Gastrocnemius medialis (tissue), 4 donors: ENCODE results near the gene EEF1AKMT2. TPM values are rescaled to one million over a fixed set of nuclear protein-coding genes. Genes with fewer than 3 reads are reported as not detected.
"Not testable (repeated sequence)": the region's sequence is repeated elsewhere in the genome, so short reads cannot be mapped to it uniquely, and the experiment has no call there.

Source experiments
- ATAC-seq, 2 donors: fragments of 150-250 bp; one replicate each; pipeline ENCODE4 v1.9.1; 2016
- DNase-seq, 2 donors: peaks; one replicate each; pipeline ENCODE4 v3.0.0-alpha.2; 2019
- H3K27ac ChIP-seq, 4 donors: fragments of 200-600 bp; sonication (generic); 1 replicate in 1 of 4; 2 replicates in 3 of 4; pipeline ENCODE4 v1.5.1; 2016 to 2018; ENCODE audit warnings: mild to moderate bottlenecking in 2 of 4, moderate library complexity in 1 of 4
- H3K27me3 ChIP-seq, 3 donors: fragments of 200-600 bp; sonication (generic) in 2 of 3; 1 replicate in 1 of 3; 2 replicates in 2 of 3; pipeline versions ENCODE4 v1.5.1 to v1.6.0; 2016 to 2019; ENCODE audit warnings: mild to moderate bottlenecking in 1 of 3, moderate library complexity in 1 of 3
- H3K36me3 ChIP-seq, 2 donors: fragments of 200-600 bp; sonication (generic) in 1 of 2; one replicate each; pipeline ENCODE4 v1.5.1; 2017 to 2018
- H3K4me1 ChIP-seq, 2 donors: fragments of 200-600 bp; sonication (generic) in 1 of 2; one replicate each; pipeline ENCODE4 v1.5.1; 2016 to 2017; ENCODE audit warnings: mild to moderate bottlenecking in 2 of 2
- H3K4me3 ChIP-seq, 4 donors: fragments of 200-600 bp; sonication (generic) in 3 of 4; 1 replicate in 1 of 4; 2 replicates in 3 of 4; pipeline ENCODE4 v1.5.1; 2016 to 2019; ENCODE audit warnings: mild to moderate bottlenecking in 2 of 4
- H3K9me3 ChIP-seq, 3 donors: fragments of 200-600 bp; sonication (generic) in 2 of 3; 1 replicate in 1 of 3; 2 replicates in 2 of 3; pipeline ENCODE4 v1.5.1; 2016 to 2019
- CTCF ChIP-seq, 5 experiments: fragments of 450-650 bp in 3 of 5; fragments of 200-600 bp in 2 of 5; sonication (generic) in 2 of 5; IDR thresholded peaks in 4 of 5; conservative IDR thresholded peaks in 1 of 5; 1 replicate in 4 of 5; 2 replicates in 1 of 5; pipeline ENCODE4 v1.5.1; 2016 to 2019; ENCODE audit warnings: antibody characterized with exemption in 5 of 5, mild to moderate bottlenecking in 3 of 5, moderate library complexity in 3 of 5
- POLR2A ChIP-seq, 2 donors: fragments of 450-650 bp; IDR thresholded peaks; one replicate each; pipeline ENCODE4 v1.6.1; 2017; ENCODE audit warnings: antibody characterized with exemption in 2 of 2, mild to moderate bottlenecking in 2 of 2, moderate library complexity in 2 of 2
- in situ Hi-C, 4 donors: fragments of 200-750 bp; cut with MboI; loops; one replicate each; pipeline versions ENCODE4 v1.15.0 to v1.8.0; 2017; ENCODE audit warnings: low sequenced_read_pairs in 4 of 4
- intact Hi-C: fragments of 100-400 bp; cut with DNase I; formaldehyde crosslinking; loops from one replicate; pipeline ENCODE4 v1.15.1; 2023; ENCODE audit warnings: low total_unique reads
- total RNA-seq, 4 donors: library from RNA; depleted of rRNA; stranded (reverse); fragments of >200 nt; gene quantifications; one replicate each; pipeline versions ENCODE4 v1.1.0 to v1.2.3, GENCODE V29; 2016

EEF1AKMT2 gene
- total RNA-seq, 4 donors from 2014 or later: 7.9 to 13.5 (median 9.6) TPM

GRCh38 chr10:124798781-124799180 lies 7.1 kb upstream of the EEF1AKMT2 start:
- no peak for TF ChIP-seq CTCF (IDR thresholded peaks at IDR 0.05 in 4 of 5, conservative IDR thresholded peaks at IDR 0.05 in 1 of 5)
- no peak for TF ChIP-seq POLR2A (IDR thresholded peaks at IDR 0.05)
- Histone ChIP-seq H3K4me1 (peaks cover 23 to 37% of the 10 kb centered on the region in 2 donors), H3K4me3 (no peak overlapping the region), H3K9me3 (no peaks in the 10 kb centered on the region), H3K36me3 (no peaks in the 10 kb centered on the region), H3K27ac (no peak overlapping the region), H3K27me3 (no peaks in the 10 kb centered on the region)
- intact Hi-C loops (no loop called here), in situ Hi-C loops (loop anchor here in 1 of 4 donors (10.0 kb wide), 1 partner anchor 116 kb away; no protein-coding TSS in a partner anchor)
- no peak for ATAC-seq
- no peak for DNase-seq

GRCh38 chr10:124798364-124798763 lies 6.7 kb upstream of the EEF1AKMT2 start:
- intact Hi-C loops: no loop called here

GRCh38 chr10:124792998-124793352 lies 1.3 kb upstream of the EEF1AKMT2 start:
- H3K4me3 ChIP-seq: peak overlapping the region in 1 of 4 donors; percentile 96
- in situ Hi-C loops (loop anchor here in 1 of 4 donors (10.0 kb wide), 1 partner anchor 122 kb away; no protein-coding TSS in a partner anchor), intact Hi-C loops (loop anchor here (5.0 kb wide), 1 partner anchor 124 kb away; no protein-coding TSS in a partner anchor)
- DNase-seq (no peak), ATAC-seq (no peak)
- no peaks in the 10 kb centered on the region for H3K36me3 ChIP-seq
- no peak overlapping the region for H3K27ac ChIP-seq
- no peak for TF ChIP-seq POLR2A (IDR thresholded peaks at IDR 0.05)
- H3K9me3 ChIP-seq: no peaks in the 10 kb centered on the region
- H3K27me3 ChIP-seq: no peaks in the 10 kb centered on the region
- peaks cover 0 to 5% of the 10 kb centered on the region in 2 donors for H3K4me1 ChIP-seq

More at GRCh38 chr10:124798364-124798763, 6.7 kb upstream of the EEF1AKMT2 start:
- DNase-seq (no peak), ATAC-seq (no peak)
- Histone ChIP-seq H3K9me3 (no peaks in the 10 kb centered on the region), H3K36me3 (no peaks in the 10 kb centered on the region), H3K27me3 (no peaks in the 10 kb centered on the region), H3K27ac (no peak overlapping the region), H3K4me3 (no peak overlapping the region), H3K4me1 (peaks cover 21 to 32% of the 10 kb centered on the region in 2 donors)
- TF ChIP-seq POLR2A (IDR thresholded peaks at IDR 0.05) (no peak), CTCF (IDR thresholded peaks at IDR 0.05 in 4 of 5, conservative IDR thresholded peaks at IDR 0.05 in 1 of 5) (no peak)
- in situ Hi-C loops: loop anchor here in 1 of 4 donors (10.0 kb wide), 1 partner anchor 116 kb away; no protein-coding TSS in a partner anchor

DNA sequence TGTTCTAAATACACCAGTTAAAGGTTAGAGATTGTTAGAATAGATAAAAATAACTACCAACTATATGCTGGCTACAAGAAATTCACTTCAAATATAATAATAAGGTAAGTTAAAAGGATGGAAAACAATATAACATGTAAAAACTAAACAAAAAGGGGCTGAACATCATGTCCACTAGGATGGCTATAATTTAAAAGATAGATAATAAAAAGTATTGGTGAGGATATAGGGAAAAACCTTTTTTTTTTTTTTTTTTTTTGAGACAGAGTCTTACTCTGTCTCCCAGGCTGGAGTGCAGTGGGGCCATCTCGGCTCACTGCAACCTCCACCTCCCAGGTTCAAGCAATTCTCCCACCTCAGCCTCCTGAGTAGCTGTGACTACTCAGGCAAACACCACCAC lies 8.8 kb downstream of the EEF1AKMT2 start:
- peaks cover 0 to 21% of the 10 kb centered on the region in 2 donors for H3K36me3 ChIP-seq
- ATAC-seq, DNase-seq, H3K9me3 ChIP-seq, H3K27ac ChIP-seq, H3K27me3 ChIP-seq, H3K4me3 ChIP-seq, in situ Hi-C loops, H3K4me1 ChIP-seq, intact Hi-C loops: not testable (repeated sequence)

DNA sequence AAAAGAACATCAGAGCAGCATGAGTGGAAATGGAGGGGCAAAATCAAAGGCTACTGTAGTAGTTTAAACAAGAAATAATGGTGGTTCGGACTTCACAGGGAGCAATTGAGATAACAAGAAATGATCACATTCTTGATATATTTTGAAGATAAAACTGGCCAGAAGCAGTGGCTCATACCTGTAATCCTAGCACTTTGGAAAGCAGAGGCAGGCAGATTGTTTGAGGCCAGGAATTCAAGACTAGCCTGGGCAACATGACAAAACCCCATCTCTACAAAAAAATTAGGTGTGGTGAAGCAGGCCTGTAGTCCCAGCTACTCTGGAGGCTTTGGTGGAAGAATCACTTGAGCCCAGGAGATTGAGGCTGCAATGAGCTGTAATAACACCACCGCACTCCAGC lies 22.9 kb downstream of the EEF1AKMT2 start:
- H3K9me3 ChIP-seq: no peaks in the 10 kb centered on the region
- no peak for ATAC-seq
- H3K36me3 ChIP-seq: peaks cover 0 to 9% of the 10 kb centered on the region in 2 donors
- intact Hi-C loops: no loop called here
- TF ChIP-seq POLR2A (IDR thresholded peaks at IDR 0.05): no peak
- TF ChIP-seq CTCF (IDR thresholded peaks at IDR 0.05 in 4 of 5, conservative IDR thresholded peaks at IDR 0.05 in 1 of 5): no peak
- H3K27ac ChIP-seq: no peak overlapping the region
- no peak for DNase-seq
- H3K27me3 ChIP-seq: no peaks in the 10 kb centered on the region
- H3K4me1 ChIP-seq: peaks cover 0 to 2% of the 10 kb centered on the region in 2 donors
- in situ Hi-C loops: no loop called here
- no peak overlapping the region for H3K4me3 ChIP-seq

GRCh38 chr10:124765256-124765655 lies 26.4 kb downstream of the EEF1AKMT2 start:
- in situ Hi-C loops: no loop called here

More at GRCh38 chr10:124765256-124765655, 26.4 kb downstream of the EEF1AKMT2 start:
- peaks cover 6 to 9% of the 10 kb centered on the region in 2 donors for H3K4me1 ChIP-seq
- intact Hi-C loops: no loop called here
- peaks cover 0 to 17% of the 10 kb centered on the region in 2 donors for H3K36me3 ChIP-seq
- no peaks in the 10 kb centered on the region for H3K9me3 ChIP-seq
- no peak for DNase-seq
- no peak overlapping the region for H3K4me3 ChIP-seq
- TF ChIP-seq POLR2A (IDR thresholded peaks at IDR 0.05) (no peak), CTCF (IDR thresholded peaks at IDR 0.05 in 4 of 5, conservative IDR thresholded peaks at IDR 0.05 in 1 of 5) (no peak)
- H3K27ac ChIP-seq: no peak overlapping the region
- no peaks in the 10 kb centered on the region for H3K27me3 ChIP-seq
- ATAC-seq: no peak
